Keratinocyte (primary cell): ENCODE measurements around the gene CISTR. TPM values are rescaled to one million over a fixed set of nuclear protein-coding genes. Genes with fewer than 3 reads are reported as not detected.
"Not testable (repeated sequence)": the region's sequence is repeated elsewhere in the genome, so short reads cannot be mapped to it uniquely, and the experiment has no call there.

ENCODE experiments used
- DNase-seq: peaks from one replicate; pipeline ENCODE4 v3.0.0-alpha.2; 2011; ENCODE audit warnings: low read depth, missing footprints, low spot score
- FAIRE-seq: peaks from 2 replicates; lab custom pipeline; 2011; peaks lifted over from hg19 to GRCh38; lab: Jason Lieb, UNC
- H2AFZ ChIP-seq: 2 replicates; pipeline ENCODE4 v1.6.0; 2012; ENCODE audit warnings: low read length, control low read depth, inconsistent platforms; ENCODE audit not compliant: control insufficient read depth
- H3K27ac ChIP-seq: 2 replicates; pipeline ENCODE4 v1.5.1; 2011; ENCODE audit warnings: low read length; ENCODE audit not compliant: control insufficient read depth, insufficient read depth
- H3K27me3 ChIP-seq: 3 replicates; pipeline ENCODE4 v1.6.0; 2011; ENCODE audit warnings: low read length; ENCODE audit not compliant: control insufficient read depth, insufficient read depth; ENCODE audit errors: extremely low read depth
- H3K36me3 ChIP-seq, 2 experiments: 2 replicates in 1 of 2; 3 replicates in 1 of 2; pipeline ENCODE4 v1.5.1; 2011; ENCODE audit warnings: low read length in 2 of 2, mild to moderate bottlenecking in 1 of 2; ENCODE audit not compliant: control insufficient read depth in 2 of 2, insufficient read depth in 2 of 2; ENCODE audit errors: extremely low read depth in 1 of 2
- H3K4me1 ChIP-seq: 3 replicates; pipeline ENCODE4 v1.5.1; 2011; ENCODE audit warnings: low read length; ENCODE audit not compliant: control insufficient read depth, insufficient read depth; ENCODE audit errors: extremely low read depth
- H3K4me2 ChIP-seq: 3 replicates; pipeline ENCODE4 v1.6.0; 2011; ENCODE audit warnings: low read depth, low read length; ENCODE audit not compliant: control insufficient read depth, insufficient read depth; ENCODE audit errors: extremely low read depth
- H3K4me3 ChIP-seq, 3 experiments: fragments of 200-600 bp in 1 of 3; sonication (generic) in 1 of 3; 2 replicates in 2 of 3; 3 replicates in 1 of 3; pipeline ENCODE4 v1.5.1; 2011 to 2016; ENCODE audit warnings: low read length in 3 of 3, mild to moderate bottlenecking in 3 of 3, control low read depth in 2 of 3, inconsistent platforms in 1 of 3, low read depth in 1 of 3, mixed read lengths in 1 of 3, mixed run types in 1 of 3, moderate library complexity in 1 of 3; ENCODE audit not compliant: control insufficient read depth in 2 of 3, insufficient read depth in 2 of 3; ENCODE audit errors: extremely low read depth in 1 of 3
- H3K79me2 ChIP-seq: 2 replicates; pipeline ENCODE4 v1.6.0; 2012; ENCODE audit warnings: low read length; ENCODE audit not compliant: control insufficient read depth, insufficient read depth
- H3K9ac ChIP-seq: 3 replicates; pipeline ENCODE4 v1.6.0; 2011; ENCODE audit warnings: low read length; ENCODE audit not compliant: control insufficient read depth, insufficient read depth; ENCODE audit errors: extremely low read depth
- H3K9me1 ChIP-seq: 3 replicates; pipeline ENCODE4 v1.6.0; 2011; ENCODE audit warnings: low read length; ENCODE audit not compliant: control insufficient read depth, insufficient read depth; ENCODE audit errors: extremely low read depth
- H3K9me3 ChIP-seq: 2 replicates; pipeline ENCODE4 v1.5.1; 2012; ENCODE audit warnings: low read depth, low read length; ENCODE audit not compliant: control insufficient read depth
- H4K20me1 ChIP-seq: 3 replicates; pipeline ENCODE4 v1.6.0; 2011; ENCODE audit warnings: low read length; ENCODE audit not compliant: control insufficient read depth, insufficient read depth; ENCODE audit errors: extremely low read depth
- CTCF ChIP-seq, 3 experiments: IDR thresholded peaks in 1 of 3; conservative IDR thresholded peaks in 1 of 3; optimal IDR thresholded peaks in 1 of 3; 2 replicates in 2 of 3; 3 replicates in 1 of 3; pipeline versions ENCODE3 to v1.5.1; 2011; ENCODE audit warnings: low read length in 3 of 3, mild to moderate bottlenecking in 3 of 3, moderate library complexity in 2 of 3, control low read depth in 1 of 3, inconsistent platforms in 1 of 3; ENCODE audit not compliant: insufficient read depth in 2 of 3; ENCODE audit errors: extremely low read depth in 1 of 3
- EZH2 ChIP-seq: IDR thresholded peaks from one replicate; pipeline ENCODE4 v1.6.1; 2012; ENCODE audit warnings: inconsistent platforms, mild to moderate bottlenecking, low read length, moderate library complexity
- dilution Hi-C: fragments of 300-500 bp; cut with MboI; formaldehyde crosslinking; loops from one replicate; pipeline ENCODE4 v1.7.0; 2020; ENCODE audit warnings: low sequenced_read_pairs; ENCODE audit not compliant: extremely low pct_ligation_motif_present
- polyA plus RNA-seq, 5 experiments: library from polyadenylated mRNA; depleted of rRNA in 3 of 5; stranded (reverse) in 3 of 5; stranded (forward) in 1 of 5; unstranded in 1 of 5; fragments of >200 nt; gene quantifications; 1 replicate in 1 of 5; 2 replicates in 3 of 5; 3 replicates in 1 of 5; pipeline versions ENCODE4 v1.2.1 to v1.2.3, GENCODE V29; 2011 to 2012; ENCODE audit warnings: missing spikeins in 2 of 5, low read depth in 1 of 5, low replicate concordance in 1 of 5

CISTR gene
- polyA plus RNA-seq, 1 donor (not counting 4 experiments of a cell fraction or from before 2014, with no cell fraction given) = not detected

- dilution Hi-C loops = no loop called here
- Histone ChIP-seq H3K27me3 (no peaks in the 10 kb centered on the region), H3K4me1 (peaks cover 14% of the 10 kb centered on the region), H3K9ac (no peak overlapping the region), H3K9me3 (no peaks in the 10 kb centered on the region), H3K9me1 (no peaks in the 10 kb centered on the region), H3K79me2 (no peaks in the 10 kb centered on the region), H2AFZ (no peak overlapping the region), H3K4me3 (no peak overlapping the region), H3K4me2 (no peak overlapping the region), H3K36me3 (no peaks in the 10 kb centered on the region), H4K20me1 (no peaks in the 10 kb centered on the region), H3K27ac (no peak overlapping the region)
- no peak for TF ChIP-seq CTCF (optimal IDR thresholded peaks at IDR 0.05 in 1 of 3, IDR thresholded peaks at IDR 0.05 in 1 of 3, conservative IDR thresholded peaks at IDR 0.05 in 1 of 3; ENCODE audit: extremely low read depth in 1 of 3, insufficient read depth in 2 of 3, low read length in 3 of 3)
- no peak for TF ChIP-seq EZH2
- FAIRE-seq (peak; percentile 20), DNase-seq (no peak)
Observed at GRCh38 chr12:53781228-53781801, 29.5 kb upstream of the CISTR start.

GRCh38 chr12:53780323-53780722 lies 28.5 kb upstream of the CISTR start:
- Histone ChIP-seq H3K79me2 (no peaks in the 10 kb centered on the region), H3K27ac (no peak overlapping the region), H3K4me1 (peaks cover 13% of the 10 kb centered on the region), H3K4me2 (no peak overlapping the region), H3K9ac (no peak overlapping the region), H2AFZ (no peak overlapping the region), H3K9me1 (no peaks in the 10 kb centered on the region), H3K36me3 (no peaks in the 10 kb centered on the region), H4K20me1 (no peaks in the 10 kb centered on the region), H3K27me3 (no peaks in the 10 kb centered on the region), H3K9me3 (no peaks in the 10 kb centered on the region), H3K4me3 (no peak overlapping the region)
- dilution Hi-C loops = no loop called here
- TF ChIP-seq CTCF (optimal IDR thresholded peaks at IDR 0.05 in 1 of 3, IDR thresholded peaks at IDR 0.05 in 1 of 3, conservative IDR thresholded peaks at IDR 0.05 in 1 of 3; ENCODE audit: extremely low read depth in 1 of 3, insufficient read depth in 2 of 3, low read length in 3 of 3) = no peak
- TF ChIP-seq EZH2 = no peak
- FAIRE-seq (no peak), DNase-seq (no peak)

GRCh38 chr12:53779679-53780078 lies 27.9 kb upstream of the CISTR start:
- H3K27me3 ChIP-seq, H3K27ac ChIP-seq, H3K9me1 ChIP-seq, H3K36me3 ChIP-seq, H4K20me1 ChIP-seq, H3K9me3 ChIP-seq, DNase-seq, FAIRE-seq, H3K4me2 ChIP-seq, H3K4me3 ChIP-seq, H3K9ac ChIP-seq, H3K4me1 ChIP-seq, H3K79me2 ChIP-seq, dilution Hi-C loops, H2AFZ ChIP-seq: not testable (repeated sequence)
